Measurements from ENCODE around the gene ACOX1.

ACOX1 gene

DNA sequence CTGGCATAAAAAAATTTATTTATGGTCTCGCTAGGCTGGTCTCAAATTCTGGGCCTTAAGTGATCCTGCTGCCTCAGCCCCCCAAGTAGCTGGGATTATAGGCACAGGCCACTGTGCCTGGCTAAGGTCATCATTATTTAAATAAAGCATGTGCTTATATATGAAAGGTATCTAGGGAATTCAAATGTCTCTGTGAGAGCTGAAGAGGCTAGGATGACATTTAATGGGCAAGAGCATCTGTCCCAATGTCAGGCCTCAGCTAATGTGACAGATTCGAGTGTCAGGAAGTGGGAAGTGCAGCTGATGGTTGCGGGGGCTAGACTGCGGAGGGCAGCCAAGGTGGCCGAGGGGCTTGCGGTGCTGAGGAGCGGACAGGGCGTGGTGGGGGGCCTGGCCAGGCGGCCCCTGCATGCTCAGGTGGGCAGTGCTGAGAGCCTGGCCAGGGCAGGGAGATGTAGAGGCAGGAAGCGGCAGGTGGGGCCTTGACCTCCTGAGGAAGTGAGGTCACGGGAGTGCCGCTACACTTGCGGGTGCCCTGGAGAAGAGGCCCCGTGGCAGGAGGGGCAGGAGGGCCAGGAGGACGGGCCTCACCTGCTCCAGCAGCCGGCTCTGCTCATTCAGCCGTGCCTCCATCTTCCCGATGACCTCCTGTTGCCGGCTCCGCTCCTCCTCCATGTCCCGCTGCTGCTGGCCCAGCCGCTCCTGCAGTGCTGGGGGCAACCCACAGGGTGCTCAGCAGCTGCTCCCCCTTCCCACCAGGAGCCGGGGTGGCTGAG is 61.6 kb downstream of the ACOX1 start:
- H3K9me3 Mint-ChIP-seq: no peaks in the 10 kb centered on the region
- DNase-seq (ENCODE audit: low spot score in 2 of 2): no peak
- H3K27me3 Mint-ChIP-seq: no peaks in the 10 kb centered on the region
- no peak for ATAC-seq (replicated peaks; ENCODE audit: extremely low read depth, poor library complexity, severe bottlenecking)
- peak overlapping the region; percentile 16 for H3K4me3 Mint-ChIP-seq
- peaks cover 2% of the 10 kb centered on the region for H3K36me3 Mint-ChIP-seq (ENCODE audit: insufficient read depth)
- peak overlapping the region; percentile 19 for H3K27ac Mint-ChIP-seq (ENCODE audit: low read depth)
- no peaks in the 10 kb centered on the region for H3K4me1 Mint-ChIP-seq

DNA sequence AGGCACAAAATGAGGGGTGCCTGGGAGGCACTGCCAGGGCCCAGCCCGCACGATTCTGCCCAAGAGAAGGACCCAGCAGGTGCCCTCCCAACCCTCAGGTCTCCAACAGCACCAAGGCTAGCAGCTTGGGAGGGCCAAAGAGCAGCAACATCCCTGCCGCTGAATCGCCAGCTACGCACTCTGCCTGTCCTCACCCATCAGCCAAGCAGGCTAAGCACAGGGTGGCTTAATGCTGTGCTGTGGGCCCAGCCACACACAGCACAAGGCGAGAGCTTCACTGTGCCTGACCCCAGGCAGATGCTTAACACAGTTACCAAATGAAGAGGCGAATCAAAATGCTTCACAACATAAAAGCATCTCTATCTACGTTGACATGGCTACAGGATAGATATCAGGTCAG is 63.7 kb downstream of the ACOX1 start:
- DNase-seq (ENCODE audit: low spot score in 2 of 2) (no peak), ATAC-seq (replicated peaks; ENCODE audit: extremely low read depth, poor library complexity, severe bottlenecking) (no peak)
- H3K4me1 Mint-ChIP-seq: no peaks in the 10 kb centered on the region
- H3K36me3 Mint-ChIP-seq (ENCODE audit: insufficient read depth): peaks cover 2% of the 10 kb centered on the region
- no peak overlapping the region for H3K4me3 Mint-ChIP-seq
- no peaks in the 10 kb centered on the region for H3K27me3 Mint-ChIP-seq
- H3K27ac Mint-ChIP-seq (ENCODE audit: low read depth): no peak overlapping the region
- H3K9me3 Mint-ChIP-seq: no peaks in the 10 kb centered on the region

DNA sequence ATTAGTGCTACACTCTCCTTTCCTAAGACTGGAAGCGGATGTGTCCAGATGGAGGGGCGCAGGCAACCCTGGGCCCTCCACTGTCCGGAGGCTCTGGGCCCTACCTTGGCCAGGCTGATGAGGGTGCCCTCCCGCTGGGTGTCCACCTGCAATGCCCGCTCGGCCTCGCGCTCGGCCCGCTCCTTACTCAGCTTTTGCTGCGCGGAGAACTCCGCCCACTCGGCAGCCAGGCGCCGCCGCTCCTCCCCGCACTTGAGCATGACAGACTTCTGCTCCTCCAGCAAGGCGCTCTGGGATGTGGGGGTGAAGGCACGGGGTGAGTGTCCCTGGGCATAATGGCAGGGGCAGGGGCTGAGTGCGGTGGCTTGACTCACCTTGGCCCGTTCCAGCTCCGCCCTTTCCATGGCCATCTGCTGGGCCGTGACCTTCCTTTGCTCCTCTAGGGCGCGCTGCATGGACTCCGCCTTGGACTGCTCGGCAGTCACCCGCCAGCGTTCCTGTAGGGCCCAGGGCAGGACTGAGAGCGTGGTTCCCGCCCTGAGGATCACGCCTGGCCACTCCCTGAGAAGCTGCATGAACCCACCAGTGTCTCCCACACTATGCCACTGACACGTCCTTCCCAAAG is 64.2 kb downstream of the ACOX1 start:
- no peak for ATAC-seq (replicated peaks; ENCODE audit: extremely low read depth, poor library complexity, severe bottlenecking)
- Mint-ChIP-seq H3K27ac (ENCODE audit: low read depth) (no peak overlapping the region), H3K4me1 (no peaks in the 10 kb centered on the region), H3K4me3 (no peak overlapping the region), H3K9me3 (no peaks in the 10 kb centered on the region), H3K27me3 (no peaks in the 10 kb centered on the region), H3K36me3 (ENCODE audit: insufficient read depth) (peaks cover 2% of the 10 kb centered on the region)
- DNase-seq (ENCODE audit: low spot score in 2 of 2): no peak

DNA sequence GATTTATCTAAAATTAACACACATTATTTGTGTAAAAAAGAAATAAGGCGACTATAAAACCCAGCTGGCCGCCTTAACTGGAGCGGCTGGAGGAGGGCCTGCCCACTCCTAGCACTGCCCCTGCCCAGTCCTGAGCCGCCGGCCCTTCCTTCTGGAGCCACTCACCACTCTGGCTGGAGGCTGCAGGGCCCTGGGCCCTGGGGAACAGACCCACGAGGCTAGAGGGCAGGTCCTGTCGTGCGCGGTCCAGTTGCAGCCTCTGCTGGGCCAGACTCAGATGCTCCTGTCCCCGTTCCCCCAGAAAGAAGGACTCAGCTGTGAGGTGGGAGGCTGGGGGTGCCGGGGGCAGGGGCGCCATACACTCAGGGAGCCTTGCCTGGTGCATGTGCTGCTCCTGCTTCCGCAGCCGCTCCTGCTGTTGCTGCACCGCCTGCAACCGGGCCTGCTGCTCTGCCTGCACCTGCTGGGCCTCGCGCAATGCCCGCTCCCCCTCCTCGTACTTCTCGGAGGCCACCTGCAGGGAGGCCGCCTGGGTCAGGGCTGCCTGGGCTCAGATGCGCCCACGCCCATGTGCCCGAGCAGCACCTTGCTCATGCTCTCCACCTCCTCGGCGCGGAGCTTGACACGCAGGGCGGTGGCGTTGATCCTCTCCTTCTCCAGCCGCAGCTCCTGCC is 65.3 kb downstream of the ACOX1 start:
- Mint-ChIP-seq H3K4me3 (no peak overlapping the region), H3K9me3 (no peaks in the 10 kb centered on the region), H3K27me3 (no peaks in the 10 kb centered on the region), H3K27ac (ENCODE audit: low read depth) (no peak overlapping the region), H3K4me1 (no peaks in the 10 kb centered on the region), H3K36me3 (ENCODE audit: insufficient read depth) (peaks cover 2% of the 10 kb centered on the region)
- no peak for ATAC-seq (replicated peaks; ENCODE audit: extremely low read depth, poor library complexity, severe bottlenecking)
- no peak for DNase-seq (ENCODE audit: low spot score in 2 of 2)

DNA sequence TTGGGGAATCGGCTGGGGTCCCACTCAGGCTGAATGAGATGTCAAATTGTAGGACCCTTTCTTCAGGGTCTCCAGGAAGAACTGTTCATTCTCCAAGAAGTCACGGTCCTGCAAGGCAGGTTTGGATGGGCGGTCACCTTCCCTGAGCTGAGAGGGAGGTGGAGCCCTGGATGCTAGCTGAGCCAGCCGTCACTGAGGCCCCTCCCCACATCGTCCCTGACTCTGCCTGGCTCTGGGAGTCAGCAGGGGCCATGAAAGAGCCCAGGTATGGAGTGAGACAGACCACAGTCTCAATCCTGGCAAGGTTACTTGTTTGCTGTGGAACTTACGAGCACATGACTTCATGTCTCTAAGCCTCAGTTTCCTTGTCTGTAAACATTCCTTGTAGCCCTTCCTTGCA is 68.3 kb downstream of the ACOX1 start:
- Mint-ChIP-seq H3K27ac (ENCODE audit: low read depth) (no peak overlapping the region), H3K9me3 (no peaks in the 10 kb centered on the region), H3K36me3 (ENCODE audit: insufficient read depth) (peaks cover 4% of the 10 kb centered on the region), H3K4me3 (no peak overlapping the region), H3K27me3 (no peaks in the 10 kb centered on the region), H3K4me1 (no peaks in the 10 kb centered on the region)
- ATAC-seq (replicated peaks; ENCODE audit: extremely low read depth, poor library complexity, severe bottlenecking): no peak
- no peak for DNase-seq (ENCODE audit: low spot score in 2 of 2)

DNA sequence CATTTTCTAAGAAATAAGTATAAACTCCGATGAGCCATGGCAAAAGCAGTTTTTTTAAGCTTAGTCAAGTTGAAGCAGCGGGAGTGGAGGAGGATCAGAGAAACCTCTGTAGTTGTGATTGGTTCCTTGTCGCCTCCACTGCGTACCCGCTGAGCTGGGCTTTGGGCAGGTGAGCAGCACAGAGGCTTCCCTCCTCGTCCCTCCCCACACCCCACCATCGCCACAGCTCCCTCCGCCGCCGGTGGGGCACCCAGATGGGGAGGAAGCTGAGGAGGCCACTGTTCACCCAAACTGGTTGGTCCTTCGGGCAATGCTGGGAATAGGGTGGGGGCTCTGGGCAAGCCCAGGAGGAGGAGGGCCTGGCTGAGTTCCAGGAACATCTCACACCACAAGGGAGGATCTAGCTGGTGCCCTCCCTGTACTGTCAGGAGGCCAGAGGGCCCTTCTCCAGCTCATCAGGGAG is 69.1 kb downstream of the ACOX1 start:
- Mint-ChIP-seq H3K27ac (ENCODE audit: low read depth) (no peak overlapping the region), H3K27me3 (no peaks in the 10 kb centered on the region), H3K36me3 (ENCODE audit: insufficient read depth) (peaks cover 3% of the 10 kb centered on the region), H3K4me1 (peaks cover 1% of the 10 kb centered on the region), H3K4me3 (no peak overlapping the region), H3K9me3 (no peaks in the 10 kb centered on the region)
- DNase-seq (ENCODE audit: low spot score in 2 of 2) (no peak), ATAC-seq (replicated peaks; ENCODE audit: extremely low read depth, poor library complexity, severe bottlenecking) (no peak)

DNA sequence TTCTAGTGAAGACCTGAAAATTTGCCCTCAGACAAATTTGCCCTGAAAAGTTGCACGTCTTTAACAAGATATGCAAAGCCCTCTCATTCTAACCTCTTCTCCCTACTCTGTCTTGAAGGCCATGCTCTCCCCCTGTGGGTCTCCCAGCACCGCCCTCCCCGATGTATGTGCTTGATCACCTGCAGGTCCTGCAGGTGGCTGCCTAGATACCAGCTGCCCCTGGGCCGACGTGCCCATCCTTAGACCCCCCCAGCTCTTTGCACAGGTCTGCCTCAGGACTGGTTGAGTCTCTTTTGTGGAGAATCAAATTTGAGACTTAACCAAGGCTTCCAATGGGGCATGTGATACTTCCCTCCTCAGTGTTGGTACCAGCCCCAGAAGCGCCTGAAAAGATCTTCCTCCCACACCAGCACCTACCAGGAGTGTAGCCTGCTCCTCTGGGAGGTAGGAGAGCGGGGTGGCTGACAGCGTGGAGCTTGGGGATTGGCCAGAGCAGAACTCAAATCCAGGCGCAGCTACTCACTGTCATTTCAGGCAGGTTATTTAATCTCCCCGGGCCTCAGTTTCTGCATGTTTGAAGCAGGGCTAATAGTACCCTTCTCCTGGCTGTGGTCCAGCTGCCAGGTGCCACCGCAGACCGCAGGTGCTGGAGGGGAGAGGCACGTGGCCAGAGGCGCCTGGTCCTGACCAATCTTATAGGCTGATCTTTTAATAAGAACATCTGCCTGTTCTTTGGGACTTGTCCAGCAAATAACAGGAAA is 69.7 kb downstream of the ACOX1 start:
- H3K27ac Mint-ChIP-seq (ENCODE audit: low read depth): no peak overlapping the region
- H3K4me1 Mint-ChIP-seq: peaks cover 7% of the 10 kb centered on the region
- DNase-seq (ENCODE audit: low spot score in 2 of 2): no peak
- H3K9me3 Mint-ChIP-seq: no peaks in the 10 kb centered on the region
- no peak overlapping the region for H3K4me3 Mint-ChIP-seq
- no peaks in the 10 kb centered on the region for H3K27me3 Mint-ChIP-seq
- peaks cover 9% of the 10 kb centered on the region for H3K36me3 Mint-ChIP-seq (ENCODE audit: insufficient read depth)
- no peak for ATAC-seq (replicated peaks; ENCODE audit: extremely low read depth, poor library complexity, severe bottlenecking)

DNA sequence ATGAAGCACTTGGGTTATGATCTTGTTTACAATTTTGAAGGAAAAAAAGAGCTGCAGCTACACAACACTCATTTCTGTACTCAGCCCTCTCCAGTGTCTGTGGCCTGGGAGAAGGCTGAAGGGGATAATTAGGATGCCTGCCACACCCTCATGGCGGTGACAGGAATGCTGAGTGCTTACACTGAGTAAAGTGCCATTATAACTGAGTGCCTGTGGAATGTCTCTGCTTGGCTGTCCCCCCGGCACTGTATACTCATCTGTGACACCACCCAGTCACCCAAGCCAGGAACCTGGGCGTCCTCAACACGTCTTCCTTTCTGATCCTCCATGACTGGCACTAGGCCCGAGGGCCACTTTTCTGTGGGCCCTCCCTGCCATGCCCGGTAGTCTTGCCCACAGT is 70.8 kb downstream of the ACOX1 start:
- Mint-ChIP-seq H3K9me3 (no peaks in the 10 kb centered on the region), H3K27me3 (no peaks in the 10 kb centered on the region), H3K4me3 (no peak overlapping the region), H3K27ac (ENCODE audit: low read depth) (peak overlapping the region; percentile 29), H3K4me1 (peaks cover 12% of the 10 kb centered on the region), H3K36me3 (ENCODE audit: insufficient read depth) (peaks cover 13% of the 10 kb centered on the region)
- ATAC-seq (replicated peaks; ENCODE audit: extremely low read depth, poor library complexity, severe bottlenecking) (no peak), DNase-seq (ENCODE audit: low spot score in 2 of 2) (no peak)

DNA sequence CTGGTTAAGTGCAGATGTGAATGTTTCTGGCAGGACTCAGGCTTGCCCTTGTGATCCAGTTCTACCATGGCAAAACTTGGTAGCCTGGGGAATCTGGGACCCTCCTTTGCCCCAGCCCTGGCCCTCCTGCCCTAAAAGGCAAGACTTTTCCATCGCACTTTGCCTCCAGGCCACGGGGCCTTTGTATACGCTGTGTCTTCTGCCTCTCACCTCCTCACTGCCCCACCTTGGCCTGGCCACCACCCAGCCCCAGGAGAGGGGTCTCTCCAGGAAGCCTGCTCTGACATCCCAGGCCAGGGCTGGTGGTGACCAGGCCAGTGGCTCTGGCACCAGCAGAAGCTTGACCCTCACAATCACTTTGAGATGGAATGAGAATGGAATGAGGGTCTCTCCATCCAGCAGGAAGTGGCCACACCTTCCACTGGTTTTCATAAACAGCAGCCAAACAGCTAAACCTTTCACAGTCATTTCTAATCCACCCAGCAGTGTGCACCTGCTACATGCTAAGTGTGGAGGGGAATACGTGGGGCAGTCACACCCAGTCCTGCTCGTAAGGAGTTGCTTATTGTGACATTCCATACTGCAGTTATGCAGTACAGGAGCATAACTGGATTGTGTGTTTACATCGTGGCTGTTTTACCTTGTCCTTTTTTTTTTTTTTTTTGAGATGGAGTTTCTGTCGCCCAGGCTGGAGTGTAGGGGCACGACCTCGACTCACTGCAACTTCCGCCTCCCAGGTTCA is 72.7 kb downstream of the ACOX1 start:
- H3K27ac Mint-ChIP-seq (ENCODE audit: low read depth): peak overlapping the region; percentile 29

DNA sequence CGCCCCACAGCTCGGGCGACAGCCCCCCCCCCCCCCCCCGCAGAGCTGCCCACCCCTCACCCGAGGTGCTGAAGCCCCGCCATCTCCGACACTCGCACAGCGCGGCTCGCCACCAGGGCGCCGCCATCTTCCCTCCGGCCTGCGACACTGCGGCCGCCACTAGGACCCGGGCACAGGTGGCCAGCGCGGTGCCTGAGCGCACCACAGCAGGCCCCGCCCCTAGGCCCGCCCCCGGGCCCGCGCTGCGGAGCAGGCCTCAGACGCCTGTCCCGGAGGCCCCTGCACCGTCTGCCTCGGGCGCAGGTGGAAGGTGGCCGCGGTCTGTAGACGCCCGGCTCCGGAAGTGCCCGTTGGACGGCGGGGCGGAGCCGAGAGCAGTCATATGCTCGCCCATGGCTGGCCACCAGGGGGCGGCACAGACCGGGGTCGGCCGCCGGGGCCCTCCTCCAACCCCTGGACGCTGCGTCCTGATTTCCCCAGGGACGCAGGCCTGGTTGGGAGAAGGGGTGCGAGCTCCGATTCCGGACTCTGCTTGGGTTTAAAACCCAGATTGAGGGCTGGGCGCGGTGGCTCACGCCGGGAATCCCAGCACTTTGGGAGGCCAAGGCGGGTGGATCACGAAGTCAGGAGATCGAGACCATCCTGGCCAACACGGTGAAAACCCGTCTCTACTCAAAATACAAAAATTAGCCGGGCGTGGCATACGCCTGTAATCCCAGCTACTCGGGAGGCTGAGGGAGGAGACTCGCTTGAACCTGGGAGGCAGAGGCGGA is 74.0 kb downstream of the ACOX1 start, which contains the start of gene MRPL38:
Gene MRPL38, minus strand, starts transcription at position 136 of the 773 bp plus-strand sequence. Its CDS starts 9 bp downstream, at position 127.
- H3K9me3 Mint-ChIP-seq: no peaks in the 10 kb centered on the region
- ATAC-seq (replicated peaks; ENCODE audit: extremely low read depth, poor library complexity, severe bottlenecking) (peak; percentile 99), DNase-seq (ENCODE audit: low spot score in 2 of 2) (peak; percentile 93 to 94)
- no peaks in the 10 kb centered on the region for H3K27me3 Mint-ChIP-seq
- H3K4me3 Mint-ChIP-seq: peak within 1 kb of the TSS; percentile 90
- peak within 1 kb of the TSS; percentile 93 for H3K27ac Mint-ChIP-seq (ENCODE audit: low read depth)
- peaks cover 26% of the 10 kb centered on the region for H3K36me3 Mint-ChIP-seq (ENCODE audit: insufficient read depth)
- peaks cover 12% of the 10 kb centered on the region for H3K4me1 Mint-ChIP-seq

More for the DNA sequence above, 72.7 kb downstream of the ACOX1 start:
- DNase-seq (ENCODE audit: low spot score in 2 of 2): no peak
- Mint-ChIP-seq H3K4me1 (peaks cover 12% of the 10 kb centered on the region), H3K27me3 (no peaks in the 10 kb centered on the region), H3K4me3 (peak overlapping the region; percentile 32), H3K36me3 (ENCODE audit: insufficient read depth) (peaks cover 13% of the 10 kb centered on the region), H3K9me3 (no peaks in the 10 kb centered on the region)
- no peak for ATAC-seq (replicated peaks; ENCODE audit: extremely low read depth, poor library complexity, severe bottlenecking)

DNA sequence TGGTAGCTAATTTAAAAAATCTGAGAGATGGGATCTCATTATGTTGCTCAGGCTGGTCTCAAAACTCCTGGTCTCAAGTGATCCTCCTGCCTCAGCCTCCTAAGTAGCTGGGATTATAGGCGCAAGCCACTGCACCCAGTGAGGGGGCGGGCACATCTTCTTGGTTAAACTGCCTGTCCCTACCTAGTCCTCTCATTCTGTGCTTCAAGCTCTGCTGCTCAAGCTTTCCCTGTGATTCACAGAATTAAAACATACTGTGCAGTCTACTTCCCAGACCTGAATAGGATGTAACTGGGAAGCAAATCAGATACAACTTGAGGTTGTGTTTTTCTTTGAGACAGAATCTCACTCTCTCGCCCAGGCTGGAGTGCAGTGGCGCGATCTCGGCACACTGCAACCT is 76.6 kb downstream of the ACOX1 start:
- no peaks in the 10 kb centered on the region for H3K27me3 Mint-ChIP-seq
- H3K27ac Mint-ChIP-seq (ENCODE audit: low read depth): no peak overlapping the region
- DNase-seq (ENCODE audit: low spot score in 2 of 2): no peak
- H3K4me3 Mint-ChIP-seq: no peak overlapping the region
- no peak for ATAC-seq (replicated peaks; ENCODE audit: extremely low read depth, poor library complexity, severe bottlenecking)
- H3K4me1 Mint-ChIP-seq: peaks cover 23% of the 10 kb centered on the region
- no peaks in the 10 kb centered on the region for H3K9me3 Mint-ChIP-seq
- H3K36me3 Mint-ChIP-seq (ENCODE audit: insufficient read depth): peaks cover 32% of the 10 kb centered on the region
